Activated naive CD4-positive, alpha-beta T cell (primary cell): Measurements from ENCODE around the gene PLAC9.

Experiments used
- DNase-seq, 4 experiments: peaks; one replicate each; lab custom pipeline; 2025; lab: John Stamatoyannopoulos, UW

The PLAC9 gene

DNA sequence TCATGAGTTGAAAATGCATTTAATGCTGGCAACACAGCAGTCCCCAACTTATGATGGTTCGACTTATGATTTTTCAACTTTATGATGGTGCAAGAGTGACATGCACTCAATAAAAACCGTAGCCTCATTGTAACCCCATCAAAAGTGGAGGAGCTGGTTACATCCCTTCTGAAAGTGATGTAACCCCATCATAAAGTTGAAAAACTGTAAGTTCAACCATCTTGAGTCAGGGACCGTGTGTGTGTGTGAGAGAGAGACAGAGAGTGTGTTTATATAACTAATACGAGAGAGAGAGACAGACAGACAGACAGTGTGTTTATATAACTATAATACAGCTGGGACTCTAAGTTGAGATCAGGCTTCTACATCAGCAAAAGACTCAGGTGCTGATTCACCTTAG, 51.8 kb downstream of the PLAC9 start:
- DNase-seq, result no peak

DNA sequence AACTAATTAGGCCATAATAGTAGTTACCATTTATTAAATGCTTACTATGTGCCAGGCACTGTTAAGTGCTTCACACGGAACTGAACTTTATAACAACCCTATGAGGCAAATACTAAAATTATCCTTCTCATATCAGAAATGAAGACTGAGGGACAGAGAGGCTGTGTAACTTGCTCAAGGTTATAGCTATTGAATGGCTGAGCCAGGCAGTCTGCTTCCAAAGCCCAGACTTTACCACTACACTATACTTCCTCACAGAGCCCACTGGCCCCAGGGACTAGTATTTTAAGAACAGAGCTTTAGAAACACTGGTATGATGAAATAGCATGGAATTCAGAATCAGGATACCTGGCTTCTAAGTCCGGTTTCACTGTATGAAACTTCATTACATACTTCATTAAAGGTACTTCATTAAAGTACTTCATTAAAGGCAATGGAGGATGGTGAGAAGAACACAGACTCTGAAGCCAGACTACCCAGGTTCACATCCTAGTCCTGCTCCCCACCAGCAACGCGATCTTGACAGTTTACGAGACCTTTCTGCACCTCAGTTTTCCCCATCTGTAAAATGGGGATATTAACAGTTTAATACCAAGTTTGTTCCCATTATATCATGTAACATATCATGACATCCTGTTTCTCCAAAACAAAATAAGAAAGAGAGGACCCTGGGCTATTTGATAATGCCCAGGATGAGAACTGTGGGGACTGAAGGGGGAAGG, 53.2 kb downstream of the PLAC9 start:
- DNase-seq, result no peak

DNA sequence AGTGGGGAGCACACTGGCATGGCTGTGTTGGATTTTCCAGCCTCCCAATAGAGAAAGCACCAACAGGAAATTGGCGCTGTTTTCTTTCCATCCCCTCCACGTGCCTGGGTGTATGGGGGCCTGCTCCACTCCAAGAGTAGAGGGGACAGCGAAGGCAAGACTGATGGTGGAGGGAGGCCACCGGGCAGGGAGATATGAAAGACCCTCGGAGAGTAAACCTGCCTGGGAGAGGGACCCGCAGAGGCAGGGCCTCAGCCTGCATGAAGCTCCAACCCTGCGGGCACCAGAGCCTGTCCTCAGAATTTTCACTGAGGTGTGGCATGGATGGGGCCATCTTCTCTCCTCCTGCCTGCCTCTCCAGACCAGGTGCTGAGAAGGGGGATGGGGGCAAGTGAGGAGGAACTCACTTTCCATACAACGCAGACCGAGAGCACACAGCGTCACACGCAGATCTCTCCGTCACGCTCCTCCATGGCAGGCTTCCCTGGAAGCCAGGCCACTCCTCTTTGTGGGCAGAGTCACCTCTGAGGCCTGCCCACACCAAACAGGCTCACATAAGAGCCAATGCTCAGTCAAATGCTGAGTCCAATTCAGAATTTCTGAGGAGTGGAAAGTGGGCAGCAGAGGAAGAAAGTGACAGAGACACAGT, 54.0 kb downstream of the PLAC9 start:
- DNase-seq, result no peak

DNA sequence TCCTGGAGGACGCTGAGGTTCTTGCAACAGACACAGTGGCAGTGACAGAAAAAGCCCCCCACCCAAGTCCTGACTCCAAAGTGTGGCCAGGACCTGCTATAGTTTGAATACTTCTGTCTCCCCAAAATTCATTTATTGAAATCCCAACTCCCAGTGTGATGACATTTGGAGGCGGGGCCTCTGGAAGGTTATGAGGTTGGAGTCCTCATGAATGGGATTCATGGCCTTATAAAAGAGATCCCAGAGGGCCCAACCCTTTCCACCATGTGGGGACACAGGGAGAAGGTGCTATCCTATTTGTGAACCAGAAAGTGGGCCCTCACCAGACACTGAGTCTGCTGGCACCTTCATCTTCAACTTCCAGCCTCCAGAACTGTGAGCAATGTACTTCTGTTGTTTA, 54.5 kb downstream of the PLAC9 start:
- DNase-seq, result no peak

DNA sequence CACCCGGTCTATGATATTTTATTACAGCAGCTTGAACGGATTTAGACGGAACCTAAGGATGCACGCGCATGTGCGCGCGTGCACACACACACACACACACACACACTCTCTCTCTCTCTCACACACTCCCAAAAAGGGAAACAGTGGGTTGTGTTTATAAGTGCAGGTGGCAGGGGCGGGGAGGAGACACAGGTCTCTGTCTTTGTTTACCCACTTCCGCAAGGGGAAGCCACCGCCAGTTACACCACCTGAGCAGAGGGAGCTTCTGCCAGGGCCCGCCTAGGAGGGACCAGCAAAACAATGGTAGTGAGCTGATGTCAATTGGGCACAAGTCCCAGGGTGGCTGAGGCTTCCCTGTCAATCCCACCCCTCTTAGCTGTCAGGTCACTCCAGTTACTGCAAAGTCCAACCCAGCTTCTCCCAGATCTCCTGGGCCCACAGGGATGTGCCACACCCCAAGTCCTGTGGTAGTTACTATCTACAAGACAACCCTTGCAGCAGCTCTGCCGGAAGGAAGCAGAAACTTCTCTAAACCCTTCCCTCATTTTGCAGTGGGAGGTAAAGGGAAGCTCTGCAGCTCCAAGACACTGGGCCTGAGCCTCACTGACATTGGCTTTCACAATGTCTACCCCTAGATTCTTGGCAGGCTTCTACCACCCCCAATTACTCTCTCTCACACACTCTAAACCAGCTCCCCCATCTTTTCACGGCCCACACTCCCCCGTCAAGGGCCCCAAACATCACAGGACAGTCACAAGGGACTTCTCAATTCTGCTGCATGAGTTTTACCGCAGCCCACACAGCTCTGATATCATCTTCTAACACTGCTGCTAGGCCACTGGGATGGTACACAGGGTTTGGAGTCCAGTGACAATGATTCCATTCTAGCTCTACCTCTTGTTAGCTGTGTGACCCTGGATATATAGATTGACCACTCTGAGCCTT, 55.2 kb downstream of the PLAC9 start:
- peak in 3 of 4 experiments; percentile 13 to 76 (median 70) for DNase-seq

DNA sequence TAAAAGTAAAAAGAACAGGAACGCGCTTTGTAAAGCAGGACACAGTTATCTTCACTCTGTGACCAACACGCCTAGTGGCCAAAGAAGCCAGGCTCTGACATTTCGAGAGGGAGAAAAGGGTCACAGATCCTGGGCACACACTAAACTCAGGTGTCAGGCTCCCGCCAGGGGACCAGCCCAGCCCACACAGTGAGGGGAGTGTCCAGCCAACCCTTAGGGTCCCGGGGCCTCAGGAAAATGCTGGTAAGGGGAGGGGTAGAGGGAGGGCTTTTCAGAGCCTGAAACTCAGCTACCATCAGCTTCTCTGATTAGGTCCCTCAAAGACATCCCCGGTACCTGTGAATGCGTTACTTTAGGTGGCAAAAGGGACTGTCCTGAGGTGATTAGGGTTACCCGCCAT, 56.2 kb downstream of the PLAC9 start:
- no peak for DNase-seq

DNA sequence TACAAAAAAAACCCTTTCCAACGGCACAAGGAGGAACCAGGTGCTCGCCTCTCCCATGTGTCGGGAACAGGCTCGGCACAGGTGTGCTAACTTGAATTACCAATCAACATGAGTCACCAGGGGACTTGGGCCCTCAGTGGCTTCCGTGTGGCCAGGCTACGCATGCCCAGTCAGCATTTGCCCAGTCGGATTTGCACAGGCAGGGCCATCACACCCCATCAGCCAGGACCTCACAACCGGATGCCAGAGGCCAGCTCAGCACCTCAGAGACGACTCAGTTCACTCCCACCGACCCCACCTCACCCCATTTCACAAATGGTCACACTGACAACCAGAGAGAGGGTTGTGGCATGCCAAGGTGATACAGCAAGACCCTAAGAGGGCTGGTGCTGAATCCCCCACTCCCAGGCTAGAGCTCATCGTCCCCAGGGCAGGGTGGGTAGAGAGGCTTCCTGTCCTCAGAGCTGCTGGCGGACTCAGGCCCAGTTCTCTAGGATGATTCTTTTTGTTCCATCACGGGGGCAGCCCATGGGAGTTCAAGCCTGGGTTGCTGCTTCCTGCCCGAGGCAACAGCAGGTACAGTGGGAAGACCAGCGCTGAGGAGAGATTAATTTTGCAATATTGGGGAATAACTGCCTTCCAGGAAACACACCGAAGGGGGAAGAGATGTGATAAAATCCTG, 59.2 kb downstream of the PLAC9 start:
- peak in 1 of 4 experiments; percentile 6 for DNase-seq

DNA sequence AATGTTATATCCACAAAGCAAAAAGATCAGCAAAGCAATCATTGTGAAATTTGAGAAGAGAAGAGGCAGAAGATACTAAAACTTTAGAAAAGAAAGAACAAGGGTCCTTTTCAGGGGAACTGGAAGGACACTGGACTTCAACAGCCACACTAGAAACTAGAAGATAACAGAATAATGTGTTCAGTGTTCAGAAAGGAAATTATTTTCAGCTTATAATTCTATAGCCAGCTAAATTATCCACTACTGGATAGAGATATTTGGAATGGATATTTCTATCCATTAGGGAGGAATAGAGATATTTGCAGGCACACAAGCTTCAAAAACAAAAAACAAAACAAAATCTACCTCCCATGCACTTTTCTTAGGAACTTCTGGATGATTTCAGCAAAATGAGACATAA, 60.0 kb downstream of the PLAC9 start:
- no peak for DNase-seq

DNA sequence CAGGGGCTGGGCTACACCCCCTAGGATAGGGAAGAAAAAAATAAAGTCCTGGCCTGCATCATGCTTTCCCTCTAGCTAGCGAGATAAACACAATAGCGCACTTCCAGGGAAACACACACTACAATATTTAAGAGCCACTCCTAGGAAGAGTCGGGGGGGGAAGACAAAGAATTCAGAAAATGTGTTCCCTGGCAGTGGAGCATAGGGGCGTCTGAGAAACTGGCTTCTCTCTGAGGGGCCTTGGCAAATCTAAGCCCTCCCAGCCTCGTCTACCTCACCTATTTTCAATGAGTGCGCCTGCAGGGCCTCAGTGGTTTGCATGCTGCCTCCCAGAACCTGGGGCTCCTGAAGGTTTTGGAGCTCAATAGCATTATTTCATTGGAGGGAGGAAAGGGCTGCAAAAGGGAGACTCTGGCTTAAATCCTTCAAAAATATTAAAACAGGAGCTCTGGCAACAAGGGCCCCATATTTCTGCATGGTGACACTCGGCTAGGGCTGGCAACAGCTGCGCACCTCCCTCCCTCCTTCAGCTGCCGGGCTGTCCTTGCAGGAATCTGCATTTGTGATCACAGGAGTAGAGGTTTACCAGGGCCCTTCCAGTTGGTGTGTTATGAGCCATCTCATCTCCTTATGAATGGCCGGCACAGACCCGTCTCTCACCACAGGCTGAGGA, 62.0 kb downstream of the PLAC9 start:
- no peak for DNase-seq
